Lower lobe of right lung (tissue), 2 donors: Measurements from ENCODE around the gene LYG1. TPM values are rescaled to one million over a fixed set of nuclear protein-coding genes. Genes with fewer than 3 reads are reported as not detected.

Experiments
- ATAC-seq, 2 donors: fragments of 200-7000 bp; cut with Tn5 transposase; one replicate each; pipeline ENCODE4 v1.9.1; 2020 to 2022; ENCODE audit warnings: mild to moderate bottlenecking in 2 of 2, moderate library complexity in 2 of 2
- DNase-seq: peaks from one replicate; pipeline ENCODE4 v3.0.0-alpha.2; 2020
- H3K27ac ChIP-seq: fragments of 200-600 bp; one replicate; pipeline ENCODE4 v1.8.0; 2022
- H3K27me3 ChIP-seq: fragments of 200-600 bp; one replicate; pipeline ENCODE4 v1.8.0; 2022; ENCODE audit warnings: low read depth
- H3K36me3 ChIP-seq: fragments of 200-600 bp; one replicate; pipeline ENCODE4 v1.8.0; 2022; ENCODE audit warnings: mild to moderate bottlenecking
- H3K4me1 ChIP-seq: fragments of 200-600 bp; one replicate; pipeline ENCODE4 v1.8.0; 2022
- H3K4me3 ChIP-seq: fragments of 200-600 bp; one replicate; pipeline ENCODE4 v1.8.0; 2022; ENCODE audit warnings: mild to moderate bottlenecking
- H3K9me3 ChIP-seq: fragments of 200-600 bp; one replicate; pipeline ENCODE4 v1.8.0; 2022
- CTCF ChIP-seq: fragments of 200-600 bp; IDR thresholded peaks from one replicate; pipeline ENCODE4 v1.8.0; 2022; ENCODE audit warnings: antibody characterized with exemption, mild to moderate bottlenecking
- intact Hi-C: fragments of 100-400 bp; cut with DNase I; formaldehyde crosslinking; loops from one replicate; pipeline ENCODE4 v1.11.0; 2022
- total RNA-seq: library from RNA; stranded (reverse); fragmentation: NEBNext Ultra II Directional; extraction: Animal tissue kit (Norgen Biotek cat#: 25700); gene quantifications from one replicate; pipeline ENCODE4 v1.2.1, GENCODE V29; 2021
- donor health status: DM: no; HTN: yes; CAD: no; lungs with severe emphysema.

LYG1 gene
- total RNA-seq, 1 donor from 2014 or later: 1.0 TPM

DNA sequence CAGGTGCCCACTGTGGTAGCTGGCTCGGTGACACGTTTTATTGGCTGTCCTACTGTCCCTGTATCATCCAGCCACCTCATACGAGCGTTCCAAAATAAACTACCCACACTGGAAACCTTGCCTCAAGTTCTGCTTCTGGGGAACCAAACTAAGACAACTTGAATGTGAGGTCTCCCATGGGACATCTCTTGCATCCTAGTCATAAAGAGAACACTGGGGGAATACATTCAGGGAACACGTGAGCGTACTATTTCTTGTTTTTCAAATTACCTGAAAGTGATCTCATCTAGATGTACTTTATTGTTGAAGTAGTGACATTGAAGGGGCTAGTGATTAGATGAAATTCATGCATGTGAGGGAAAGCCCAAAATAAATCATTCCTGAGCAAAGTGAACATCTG lies 60.6 kb downstream of the LYG1 start:
- H3K9me3 ChIP-seq: no peaks in the 10 kb centered on the region
- no peak for TF ChIP-seq CTCF
- DNase-seq (no peak), ATAC-seq (no peak)
- no peaks in the 10 kb centered on the region for H3K27me3 ChIP-seq
- H3K4me3 ChIP-seq: no peak overlapping the region
- no peaks in the 10 kb centered on the region for H3K4me1 ChIP-seq
- no peaks in the 10 kb centered on the region for H3K36me3 ChIP-seq
- intact Hi-C loops: no loop called here
- H3K27ac ChIP-seq: no peak overlapping the region

- ATAC-seq: no peak
- Histone ChIP-seq H3K4me3 (no peak overlapping the region), H3K36me3 (no peaks in the 10 kb centered on the region), H3K27ac (no peak overlapping the region), H3K27me3 (no peaks in the 10 kb centered on the region), H3K9me3 (no peaks in the 10 kb centered on the region), H3K4me1 (no peaks in the 10 kb centered on the region)
- DNase-seq: no peak
- no peak for TF ChIP-seq CTCF
- intact Hi-C loops: no loop called here
These were observed 62.4 kb downstream of the LYG1 start for GRCh38 chr2:99238599-99238998.

Other genes with a start within 250 kb of the LYG1 start
- 1.5 TPM for gene C2orf15, start 159.5 kb downstream of the LYG1 start, total RNA-seq
- 9.9 TPM for gene TSGA10, start 146.3 kb downstream of the LYG1 start, total RNA-seq
- gene LIPT1, start 146.2 kb downstream of the LYG1 start, total RNA-seq: 6.2 TPM
- 28.1 TPM for gene MITD1, start 120.1 kb downstream of the LYG1 start, total RNA-seq
- 19.4 TPM for gene MRPL30, start 120.0 kb downstream of the LYG1 start, total RNA-seq
- not detected for gene LYG2, start 45.5 kb downstream of the LYG1 start, total RNA-seq
- gene TXNDC9, start 35.1 kb upstream of the LYG1 start, total RNA-seq: 23.4 TPM
- 31.0 TPM for gene EIF5B, start 36.2 kb upstream of the LYG1 start, total RNA-seq
- 50.7 TPM for gene REV1, start 188.8 kb upstream of the LYG1 start, total RNA-seq